Panc1 (cell line): ENCODE measurements around the gene SHC1. TPM values are rescaled to one million over a fixed set of nuclear protein-coding genes. Genes with fewer than 3 reads are reported as not detected.
"Not testable (repeated sequence)": the region's sequence is repeated elsewhere in the genome, so short reads cannot be mapped to it uniquely, and the experiment has no call there.

Experiments
- ATAC-seq: fragments of 200-7000 bp; cut with Tn5 transposase; 2 replicates; pipeline ENCODE4 v1.9.1; 2020; ENCODE audit warnings: mild to moderate bottlenecking, moderate library complexity
- BruUV-seq: library from RNA; stranded (reverse); fragments of 400-500 nt; replicated peaks from 2 replicates; lab custom pipeline; 2021; lab: Mats Ljungman, UMichigan
- CTCF ChIA-PET: fragments of 300-600 bp; sonication (Branson Sonifier 250); formaldehyde crosslinking; loops from one replicate; lab custom pipeline; 2022; ENCODE audit warnings: antibody characterized with exemption; lab: Charles Lee
- POLR2A ChIA-PET: fragments of 300-600 bp; sonication (Branson Sonifier 250); formaldehyde crosslinking; loops from one replicate; lab custom pipeline; 2022; ENCODE audit warnings: antibody characterized with exemption; lab: Charles Lee
- DNase-seq: peaks from one replicate; pipeline ENCODE4 v3.0.0-alpha.2; 2010; ENCODE audit warnings: low read depth, low spot score
- H3K27ac ChIP-seq: 2 replicates; pipeline ENCODE4 v1.5.1; 2011; ENCODE audit warnings: mild to moderate bottlenecking, low read length, inconsistent platforms
- H3K27me3 ChIP-seq: fragments of 200-500 bp; sonication (Bioruptor generic); 2 replicates; pipeline ENCODE4 v1.6.0; 2014; ENCODE audit warnings: low read length, inconsistent platforms; ENCODE audit not compliant: control insufficient read depth, insufficient read depth
- H3K36me3 ChIP-seq: fragments of 200-500 bp; sonication (Bioruptor generic); 2 replicates; pipeline ENCODE4 v1.5.1; 2014; ENCODE audit warnings: inconsistent platforms, mild to moderate bottlenecking, low read length, moderate library complexity; ENCODE audit not compliant: control insufficient read depth, insufficient read depth
- H3K4me1 ChIP-seq: 2 replicates; pipeline ENCODE4 v1.5.1; 2011; ENCODE audit warnings: inconsistent platforms, mild to moderate bottlenecking, low read length, moderate library complexity; ENCODE audit not compliant: control insufficient read depth, insufficient read depth
- H3K4me3 ChIP-seq, 2 experiments: 2 replicates each; pipeline ENCODE4 v1.5.1; 2011 to 2012; ENCODE audit warnings: low read depth in 2 of 2, low read length in 2 of 2, mild to moderate bottlenecking in 2 of 2, inconsistent platforms in 1 of 2, moderate library complexity in 1 of 2
- H3K9me3 ChIP-seq: fragments of 200-500 bp; sonication (Bioruptor generic); 2 replicates; pipeline ENCODE4 v1.5.1; 2014; ENCODE audit warnings: low read depth, mild to moderate bottlenecking, inconsistent platforms, low read length, moderate library complexity; ENCODE audit not compliant: control insufficient read depth, insufficient read depth
- POLR2AphosphoS5 ChIP-seq: IDR thresholded peaks from 2 replicates; pipeline ENCODE4 v1.6.1; 2012; ENCODE audit warnings: mild to moderate bottlenecking, low read depth, low read length, moderate library complexity
- SIN3A ChIP-seq: IDR thresholded peaks from 2 replicates; pipeline ENCODE4 v1.6.1; 2012; ENCODE audit warnings: low read depth, mild to moderate bottlenecking, low read length, moderate library complexity, borderline replicate concordance; ENCODE audit not compliant: insufficient read depth
- TCF7L2 ChIP-seq: IDR thresholded peaks from 2 replicates; pipeline ENCODE4 v1.6.1; 2011; ENCODE audit warnings: mild to moderate bottlenecking, low read depth, low read length, inconsistent platforms
- in situ Hi-C: cut with HindIII; loops from 2 replicates; pipeline ENCODE4 v1.10.0; 2016; ENCODE audit warnings: low sequenced_read_pairs, low pct_unique_long_range_greater_than_20kb
- intact Hi-C: fragments of 100-400 bp; cut with micrococcal nuclease; formaldehyde crosslinking; loops from one replicate; pipeline ENCODE4 v1.10.0; 2022; ENCODE audit not compliant: unreplicated experiment
- total RNA-seq: library from RNA; stranded (reverse); gene quantifications from one replicate; pipeline ENCODE4 v1.2.1, GENCODE V29; 2021; ENCODE audit not compliant: unreplicated experiment
- TF ChIP-seq, protein P1 (sequence below), 2 experiments: IDR thresholded peaks; 2 replicates each; pipeline ENCODE4 v1.6.1; 2011 to 2012; ENCODE audit warnings: low read depth in 2 of 2, control low read depth in 1 of 2, low read length in 1 of 2, mild to moderate bottlenecking in 1 of 2, moderate library complexity in 1 of 2; ENCODE audit not compliant: insufficient read depth in 1 of 2
- TF ChIP-seq, protein P2 (sequence below): fragments of 450-650 bp; IDR thresholded peaks from 2 replicates; pipeline ENCODE4 v1.5.1; 2017; ENCODE audit warnings: mild to moderate bottlenecking

Gene SHC1
- total RNA-seq, 1 experiment from 2014 or later = 373 TPM

DNA sequence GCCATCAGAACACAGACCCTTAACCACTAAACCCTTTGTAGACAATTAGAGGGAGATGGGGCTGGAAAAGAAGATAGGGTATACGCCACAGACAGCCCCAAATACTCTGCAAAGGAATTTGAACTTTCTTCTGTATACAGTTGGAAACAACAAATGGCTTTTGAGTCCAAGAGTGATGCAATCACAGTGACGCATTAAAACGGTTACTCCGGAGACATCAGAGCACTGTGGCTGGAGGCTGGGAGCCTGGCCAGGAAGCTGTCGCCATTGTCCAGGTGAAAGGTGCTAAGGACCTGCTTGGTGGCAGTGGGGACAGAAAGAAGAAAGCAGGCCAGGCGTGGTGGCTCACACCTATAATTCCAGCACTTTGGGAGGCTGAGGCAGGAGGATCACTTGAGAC lies 16.8 kb upstream of the SHC1 start:
- Histone ChIP-seq H3K36me3 (peaks cover 4% of the 10 kb centered on the region; the same call in 1 of the 2 replicates), H3K27ac (no peak overlapping the region), H3K27me3 (no peaks in the 10 kb centered on the region), H3K4me3 (no peak overlapping the region), H3K9me3 (no peaks in the 10 kb centered on the region), H3K4me1 (peaks cover 4% of the 10 kb centered on the region)
- POLR2A ChIA-PET = no interaction called here
- TF ChIP-seq, protein P1, sequence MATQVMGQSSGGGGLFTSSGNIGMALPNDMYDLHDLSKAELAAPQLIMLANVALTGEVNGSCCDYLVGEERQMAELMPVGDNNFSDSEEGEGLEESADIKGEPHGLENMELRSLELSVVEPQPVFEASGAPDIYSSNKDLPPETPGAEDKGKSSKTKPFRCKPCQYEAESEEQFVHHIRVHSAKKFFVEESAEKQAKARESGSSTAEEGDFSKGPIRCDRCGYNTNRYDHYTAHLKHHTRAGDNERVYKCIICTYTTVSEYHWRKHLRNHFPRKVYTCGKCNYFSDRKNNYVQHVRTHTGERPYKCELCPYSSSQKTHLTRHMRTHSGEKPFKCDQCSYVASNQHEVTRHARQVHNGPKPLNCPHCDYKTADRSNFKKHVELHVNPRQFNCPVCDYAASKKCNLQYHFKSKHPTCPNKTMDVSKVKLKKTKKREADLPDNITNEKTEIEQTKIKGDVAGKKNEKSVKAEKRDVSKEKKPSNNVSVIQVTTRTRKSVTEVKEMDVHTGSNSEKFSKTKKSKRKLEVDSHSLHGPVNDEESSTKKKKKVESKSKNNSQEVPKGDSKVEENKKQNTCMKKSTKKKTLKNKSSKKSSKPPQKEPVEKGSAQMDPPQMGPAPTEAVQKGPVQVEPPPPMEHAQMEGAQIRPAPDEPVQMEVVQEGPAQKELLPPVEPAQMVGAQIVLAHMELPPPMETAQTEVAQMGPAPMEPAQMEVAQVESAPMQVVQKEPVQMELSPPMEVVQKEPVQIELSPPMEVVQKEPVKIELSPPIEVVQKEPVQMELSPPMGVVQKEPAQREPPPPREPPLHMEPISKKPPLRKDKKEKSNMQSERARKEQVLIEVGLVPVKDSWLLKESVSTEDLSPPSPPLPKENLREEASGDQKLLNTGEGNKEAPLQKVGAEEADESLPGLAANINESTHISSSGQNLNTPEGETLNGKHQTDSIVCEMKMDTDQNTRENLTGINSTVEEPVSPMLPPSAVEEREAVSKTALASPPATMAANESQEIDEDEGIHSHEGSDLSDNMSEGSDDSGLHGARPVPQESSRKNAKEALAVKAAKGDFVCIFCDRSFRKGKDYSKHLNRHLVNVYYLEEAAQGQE (IDR thresholded peaks at IDR 0.05; ENCODE audit: insufficient read depth in 1 of 2, low read depth in 2 of 2, low read length in 1 of 2) = no peak
- no peak for TF ChIP-seq POLR2AphosphoS5
- TF ChIP-seq SIN3A = no peak
- no peak for TF ChIP-seq TCF7L2
- TF ChIP-seq, protein P2, sequence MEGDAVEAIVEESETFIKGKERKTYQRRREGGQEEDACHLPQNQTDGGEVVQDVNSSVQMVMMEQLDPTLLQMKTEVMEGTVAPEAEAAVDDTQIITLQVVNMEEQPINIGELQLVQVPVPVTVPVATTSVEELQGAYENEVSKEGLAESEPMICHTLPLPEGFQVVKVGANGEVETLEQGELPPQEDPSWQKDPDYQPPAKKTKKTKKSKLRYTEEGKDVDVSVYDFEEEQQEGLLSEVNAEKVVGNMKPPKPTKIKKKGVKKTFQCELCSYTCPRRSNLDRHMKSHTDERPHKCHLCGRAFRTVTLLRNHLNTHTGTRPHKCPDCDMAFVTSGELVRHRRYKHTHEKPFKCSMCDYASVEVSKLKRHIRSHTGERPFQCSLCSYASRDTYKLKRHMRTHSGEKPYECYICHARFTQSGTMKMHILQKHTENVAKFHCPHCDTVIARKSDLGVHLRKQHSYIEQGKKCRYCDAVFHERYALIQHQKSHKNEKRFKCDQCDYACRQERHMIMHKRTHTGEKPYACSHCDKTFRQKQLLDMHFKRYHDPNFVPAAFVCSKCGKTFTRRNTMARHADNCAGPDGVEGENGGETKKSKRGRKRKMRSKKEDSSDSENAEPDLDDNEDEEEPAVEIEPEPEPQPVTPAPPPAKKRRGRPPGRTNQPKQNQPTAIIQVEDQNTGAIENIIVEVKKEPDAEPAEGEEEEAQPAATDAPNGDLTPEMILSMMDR = no peak
- no TSS peak for BruUV-seq
- CTCF ChIA-PET = interaction anchor here (0.6 kb wide), 1 partner anchor 157 kb away, joined by 3 read pairs; no protein-coding TSS in a partner anchor
- intact Hi-C loops (no loop called here), in situ Hi-C loops (no loop called here)
- no peak for DNase-seq
- ATAC-seq = no peak

DNA sequence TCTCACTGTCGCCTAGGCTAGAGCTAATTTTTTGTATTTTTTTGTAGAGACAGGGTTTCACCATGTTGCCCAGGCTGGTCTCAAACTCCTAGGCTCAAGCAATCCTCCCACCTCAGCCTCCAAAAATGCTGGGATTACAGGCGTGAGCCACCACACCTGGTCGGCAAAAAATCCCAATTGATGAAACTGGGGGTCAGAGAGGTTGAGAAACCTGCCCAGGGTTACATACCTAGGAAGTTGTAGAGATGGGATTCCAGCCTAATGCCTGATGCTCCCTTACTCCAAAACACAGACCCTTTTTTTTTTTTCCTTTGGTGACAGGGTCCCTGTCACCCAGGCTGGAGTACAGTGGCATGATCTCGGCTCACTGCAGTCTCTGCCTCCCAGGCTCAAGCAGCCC lies 16.2 kb upstream of the SHC1 start:
- H3K4me1 ChIP-seq, intact Hi-C loops, DNase-seq, ATAC-seq, BruUV-seq, H3K27ac ChIP-seq, POLR2A ChIA-PET, H3K9me3 ChIP-seq, H3K36me3 ChIP-seq, H3K4me3 ChIP-seq, H3K27me3 ChIP-seq, in situ Hi-C loops: not testable (repeated sequence)
- CTCF ChIA-PET = interaction anchor here (0.6 kb wide), 1 partner anchor 10 kb away, joined by 8 read pairs; no protein-coding TSS in a partner anchor

DNA sequence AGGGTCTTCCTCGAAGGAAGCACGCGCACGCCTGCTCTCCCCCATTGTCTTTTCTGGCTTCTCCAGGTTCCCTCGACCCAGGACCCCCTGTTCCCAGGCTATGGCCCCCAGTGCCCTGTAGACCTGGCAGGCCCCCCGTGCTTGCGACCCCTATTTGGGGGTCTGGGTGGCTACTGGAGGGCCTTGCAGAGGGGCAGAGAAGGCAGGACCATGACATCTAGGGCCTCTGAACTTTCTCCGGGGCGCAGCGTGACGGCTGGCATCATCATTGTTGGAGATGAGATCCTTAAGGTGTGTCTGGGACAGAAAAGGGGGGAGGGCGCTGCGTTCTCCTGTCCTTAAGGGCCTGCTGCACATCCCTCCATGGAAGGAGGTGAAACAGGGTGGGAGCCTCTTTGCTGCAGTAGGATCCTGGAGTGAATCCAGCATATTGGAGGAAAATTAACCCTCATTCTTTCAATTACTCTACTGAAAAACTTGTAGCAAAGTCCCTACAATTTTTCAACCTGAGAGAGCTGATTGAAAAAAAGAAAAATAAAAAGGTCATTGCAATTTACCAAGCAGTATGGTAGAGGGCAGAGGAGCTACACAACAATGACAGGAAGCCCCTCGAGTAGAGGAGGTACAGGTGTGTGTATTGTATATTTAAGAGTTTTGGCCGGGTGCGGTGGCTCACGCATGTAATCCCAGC lies 13.4 kb upstream of the SHC1 start:
- Histone ChIP-seq H3K4me3 (peak overlapping the region; percentile 55 to 86), H3K27me3 (no peaks in the 10 kb centered on the region), H3K36me3 (peaks cover 7% of the 10 kb centered on the region; the same call in 1 of the 2 replicates), H3K9me3 (no peaks in the 10 kb centered on the region), H3K4me1 (peaks cover 8% of the 10 kb centered on the region), H3K27ac (peak overlapping the region; percentile 84)
- ChIA-PET CTCF (interaction anchor here (1.3 kb wide), 1 partner anchor 15 kb away, joined by 3 read pairs; no protein-coding TSS in a partner anchor), POLR2A (interaction anchor here (1.2 kb wide), 1 partner anchor 9 kb away, joined by 3 read pairs; the partner anchor contains the start of gene LENEP)
- in situ Hi-C loops = no loop called here
- BruUV-seq = no TSS peak
- ATAC-seq = no peak
- TF ChIP-seq, protein P2 = no peak
- no peak for TF ChIP-seq TCF7L2
- TF ChIP-seq SIN3A = no peak
- TF ChIP-seq, protein P1 (IDR thresholded peaks at IDR 0.05; ENCODE audit: insufficient read depth in 1 of 2, low read depth in 2 of 2, low read length in 1 of 2) = no peak
- TF ChIP-seq POLR2AphosphoS5 = no peak
- intact Hi-C loops = no loop called here
- no peak for DNase-seq
